IPS DF 6.9 (cell line): Measurements from ENCODE around the gene GFRA1.

Source experiments
- DNase-seq: peaks from one replicate; pipeline ENCODE4 v3.0.0-alpha.2; 2013; ENCODE audit warnings: low read depth, low spot score
- H3K27ac ChIP-seq: one replicate; pipeline ENCODE4 v1.5.1; 2013; ENCODE audit warnings: low read length, control low read depth
- H3K27me3 ChIP-seq: 2 replicates; pipeline ENCODE4 v1.6.1; 2013; ENCODE audit warnings: mild to moderate bottlenecking, low read length; ENCODE audit not compliant: control insufficient read depth, insufficient read depth
- H3K36me3 ChIP-seq: 2 replicates; pipeline ENCODE4 v1.6.1; 2013; ENCODE audit warnings: low read length; ENCODE audit not compliant: control insufficient read depth, insufficient read depth
- H3K4me1 ChIP-seq: 2 replicates; pipeline ENCODE4 v1.6.1; 2013; ENCODE audit warnings: low read length; ENCODE audit not compliant: control insufficient read depth, insufficient read depth
- H3K4me3 ChIP-seq: 2 replicates; pipeline ENCODE4 v1.5.1; 2013; ENCODE audit warnings: mild to moderate bottlenecking, low read length
- H3K9me3 ChIP-seq: 2 replicates; pipeline ENCODE4 v1.6.1; 2013; ENCODE audit warnings: low read length, inconsistent platforms; ENCODE audit not compliant: control insufficient read depth, insufficient read depth
- WGBS: extraction: QIAGEN DNeasy Blood & Tissue Kit; methylation state at CpG from one replicate; pipeline ENCODE4 v1.1.7; 2013; ENCODE audit warnings: mixed read lengths, missing lambda C conversion rate; ENCODE audit not compliant: insufficient read length, insufficient coverage; 5-methylcytosine and 5-hydroxymethylcytosine counted together

Gene GFRA1

DNA sequence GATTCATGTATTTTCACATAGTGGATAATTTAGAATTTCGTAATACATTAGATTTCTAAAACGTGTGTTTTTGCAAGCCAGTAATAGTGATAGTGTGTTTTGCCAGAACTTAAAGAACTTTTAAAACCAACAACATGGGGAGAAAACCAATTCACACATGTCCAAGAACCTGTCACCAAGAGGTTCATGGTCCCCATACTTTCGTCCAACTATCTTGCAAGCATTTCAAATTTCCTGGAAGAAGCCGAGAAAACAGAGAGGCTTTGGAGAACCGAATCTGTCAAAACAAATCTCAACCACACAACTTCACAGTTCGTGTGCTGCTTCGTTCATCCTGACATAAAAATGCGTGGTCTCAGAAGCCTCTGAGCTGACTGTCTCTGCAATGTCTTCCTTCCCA, 31.9 kb downstream of the GFRA1 start:
- H3K4me3 ChIP-seq: no peak overlapping the region
- no peaks in the 10 kb centered on the region for H3K9me3 ChIP-seq
- no peaks in the 10 kb centered on the region for H3K27me3 ChIP-seq
- H3K4me1 ChIP-seq: no peaks in the 10 kb centered on the region
- no peak for DNase-seq
- no peaks in the 10 kb centered on the region for H3K36me3 ChIP-seq
- WGBS: no CpG with 5 or more reads among the region's 8 CpGs
- H3K27ac ChIP-seq: no peak overlapping the region

DNA sequence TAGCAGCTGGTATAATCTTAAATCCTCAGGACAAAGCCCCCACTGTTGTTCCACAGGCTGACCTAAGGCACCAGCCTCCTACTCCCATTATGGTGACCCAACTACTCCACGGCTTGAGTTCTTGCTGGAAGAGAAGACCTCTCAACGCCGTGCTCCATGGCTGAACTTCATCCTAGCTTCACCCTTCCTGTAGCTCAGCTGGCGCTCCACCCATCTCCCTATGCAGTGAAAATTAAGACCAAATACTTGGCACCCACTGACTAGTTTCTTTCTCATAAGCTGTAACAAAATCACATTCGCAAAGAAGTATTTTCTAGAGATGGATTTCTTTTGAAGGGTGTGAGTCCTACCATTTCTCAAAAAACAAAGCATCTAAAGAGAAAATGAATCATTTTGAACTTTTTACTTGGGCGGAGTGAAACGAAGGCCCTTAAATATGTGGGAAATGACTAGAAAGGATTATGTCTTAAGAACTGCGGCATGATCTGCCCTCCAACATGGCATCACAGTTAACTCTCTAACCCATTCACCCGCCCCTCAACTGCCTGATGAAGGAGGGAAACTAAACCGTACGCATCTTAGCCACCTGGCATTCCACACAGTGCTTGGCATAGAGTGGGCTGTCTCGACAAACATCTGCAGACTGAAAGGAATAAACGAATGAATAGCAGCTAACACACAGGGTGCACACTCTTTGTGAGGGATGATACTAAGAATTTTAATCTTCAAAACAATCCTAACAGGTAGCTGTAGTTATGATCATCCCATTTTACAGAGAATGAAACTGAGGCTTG, 32.7 kb downstream of the GFRA1 start:
- no peak for DNase-seq
- no peak overlapping the region for H3K27ac ChIP-seq
- no peaks in the 10 kb centered on the region for H3K9me3 ChIP-seq
- WGBS: no CpG with 5 or more reads among the region's 13 CpGs
- H3K27me3 ChIP-seq: no peaks in the 10 kb centered on the region
- H3K4me1 ChIP-seq: no peaks in the 10 kb centered on the region
- no peaks in the 10 kb centered on the region for H3K36me3 ChIP-seq
- H3K4me3 ChIP-seq: no peak overlapping the region

DNA sequence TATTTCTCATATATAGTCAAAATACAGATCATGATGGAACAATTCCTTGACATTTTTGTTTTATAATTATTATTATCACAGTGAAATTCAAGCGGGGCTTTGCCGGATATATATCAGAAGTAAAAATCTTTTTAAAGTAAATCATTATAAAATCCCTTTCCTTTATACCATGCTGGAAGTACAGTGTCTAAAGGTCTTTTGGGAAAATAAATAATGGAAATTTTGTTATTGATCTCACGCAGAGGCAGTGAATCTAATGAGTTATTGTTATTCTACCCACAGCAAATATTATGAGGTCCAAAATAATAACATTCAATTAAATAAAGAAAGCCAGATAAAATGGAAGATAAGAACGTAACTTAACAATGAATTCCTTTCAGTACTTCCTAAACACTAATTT, 33.8 kb downstream of the GFRA1 start:
- no CpG with 5 or more reads among the region's 4 CpGs for WGBS
- no peak overlapping the region for H3K27ac ChIP-seq

DNA sequence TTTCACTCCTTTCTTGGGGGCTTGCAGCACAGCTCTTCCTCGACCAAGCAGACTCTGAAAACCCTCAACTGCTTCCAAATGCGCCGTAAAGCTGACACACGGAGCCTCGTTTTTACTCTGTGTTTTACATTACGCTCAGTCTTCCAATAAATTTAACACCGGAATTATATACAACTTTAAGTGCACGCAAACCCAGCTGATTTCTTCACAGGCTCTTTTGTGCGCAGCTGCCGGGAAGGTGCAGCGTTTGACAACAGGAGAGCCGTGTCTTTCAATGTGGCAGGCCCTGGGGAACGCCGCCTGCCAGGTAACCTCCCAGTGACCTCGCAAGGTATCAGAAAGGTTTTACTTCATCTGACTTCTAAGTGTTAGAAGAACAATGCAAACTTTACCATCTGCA, 35.0 kb downstream of the GFRA1 start:
- DNase-seq: no peak
- no peak overlapping the region for H3K4me3 ChIP-seq
- WGBS: no CpG with 5 or more reads among the region's 15 CpGs
- no peaks in the 10 kb centered on the region for H3K4me1 ChIP-seq
- H3K9me3 ChIP-seq: no peaks in the 10 kb centered on the region
- no peak overlapping the region for H3K27ac ChIP-seq
- no peaks in the 10 kb centered on the region for H3K27me3 ChIP-seq
- H3K36me3 ChIP-seq: no peaks in the 10 kb centered on the region

More for the DNA sequence above, 33.8 kb downstream of the GFRA1 start:
- no peak for DNase-seq
- Histone ChIP-seq H3K4me1 (no peaks in the 10 kb centered on the region), H3K36me3 (no peaks in the 10 kb centered on the region), H3K9me3 (no peaks in the 10 kb centered on the region), H3K27me3 (no peaks in the 10 kb centered on the region), H3K4me3 (no peak overlapping the region)

DNA sequence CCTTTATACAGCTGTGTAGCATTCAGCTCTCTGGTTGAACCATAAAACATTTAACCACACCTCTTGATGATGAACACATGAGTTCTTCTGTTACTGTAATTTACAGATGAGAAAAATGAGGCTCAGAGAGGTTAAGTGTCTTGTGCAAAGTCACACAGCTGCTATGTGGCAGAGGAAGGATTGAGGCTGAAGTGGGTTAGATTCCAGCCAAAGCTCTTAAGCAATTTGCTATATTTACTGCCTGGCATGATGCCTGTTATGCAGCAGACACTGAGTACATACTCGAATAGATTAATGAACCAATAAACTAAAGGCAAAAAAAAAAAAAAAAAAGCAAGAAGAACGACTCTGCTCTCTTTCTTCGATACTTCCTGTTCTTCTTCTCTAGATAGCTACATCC, 35.7 kb downstream of the GFRA1 start:
- H3K36me3 ChIP-seq: no peaks in the 10 kb centered on the region
- no peak overlapping the region for H3K27ac ChIP-seq
- H3K4me3 ChIP-seq: no peak overlapping the region
- H3K9me3 ChIP-seq: no peaks in the 10 kb centered on the region
- WGBS: no CpG with 5 or more reads among the region's 3 CpGs
- DNase-seq: no peak
- no peaks in the 10 kb centered on the region for H3K27me3 ChIP-seq
- H3K4me1 ChIP-seq: no peaks in the 10 kb centered on the region

DNA sequence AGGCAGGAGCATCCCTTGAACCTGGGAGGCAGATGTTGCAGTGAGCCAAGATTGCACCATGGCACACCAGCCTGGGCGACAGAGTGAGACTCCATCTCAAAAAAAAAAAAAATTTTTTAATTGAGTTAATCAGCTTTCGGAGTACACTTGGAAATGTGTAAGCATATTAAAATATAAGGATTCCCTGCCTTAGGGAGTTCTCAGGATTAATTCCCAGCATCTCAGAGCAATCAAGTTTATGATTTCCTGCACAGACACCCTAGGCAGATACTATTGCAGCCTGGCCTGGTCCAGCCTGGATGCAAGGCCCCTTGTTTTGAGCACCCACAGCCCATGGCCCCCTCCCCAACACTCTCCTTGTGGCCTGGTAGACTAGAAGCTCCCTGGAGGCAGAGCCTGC, 39.8 kb downstream of the GFRA1 start:
- WGBS: no CpG with 5 or more reads among the region's 2 CpGs
- Histone ChIP-seq H3K4me3 (no peak overlapping the region), H3K27me3 (no peaks in the 10 kb centered on the region), H3K36me3 (no peaks in the 10 kb centered on the region), H3K27ac (no peak overlapping the region), H3K4me1 (no peaks in the 10 kb centered on the region), H3K9me3 (no peaks in the 10 kb centered on the region)
- DNase-seq: no peak

DNA sequence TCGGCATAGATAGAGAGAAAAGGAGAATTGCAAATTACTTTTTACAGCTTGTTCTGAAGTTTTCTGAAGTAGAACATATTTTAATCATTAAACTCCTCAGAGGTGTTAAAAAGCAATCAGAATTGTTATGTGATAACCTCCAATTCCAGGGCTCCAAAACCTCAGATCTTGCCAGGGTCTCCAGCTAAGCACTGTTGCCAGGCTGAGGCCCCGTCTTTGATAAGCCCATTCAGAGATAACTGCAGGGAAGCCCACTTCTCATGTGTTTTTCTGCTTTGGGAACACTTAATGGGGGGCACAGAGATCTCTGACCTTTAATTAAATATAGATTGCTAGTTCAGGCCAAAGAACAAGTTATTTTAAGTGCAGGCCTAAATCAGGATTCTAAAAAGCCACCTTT, 40.4 kb downstream of the GFRA1 start:
- Histone ChIP-seq H3K27me3 (no peaks in the 10 kb centered on the region), H3K9me3 (no peaks in the 10 kb centered on the region), H3K36me3 (no peaks in the 10 kb centered on the region), H3K4me1 (no peaks in the 10 kb centered on the region), H3K4me3 (no peak overlapping the region), H3K27ac (no peak overlapping the region)
- WGBS: no CpG with 5 or more reads among the region's 2 CpGs
- DNase-seq: no peak

DNA sequence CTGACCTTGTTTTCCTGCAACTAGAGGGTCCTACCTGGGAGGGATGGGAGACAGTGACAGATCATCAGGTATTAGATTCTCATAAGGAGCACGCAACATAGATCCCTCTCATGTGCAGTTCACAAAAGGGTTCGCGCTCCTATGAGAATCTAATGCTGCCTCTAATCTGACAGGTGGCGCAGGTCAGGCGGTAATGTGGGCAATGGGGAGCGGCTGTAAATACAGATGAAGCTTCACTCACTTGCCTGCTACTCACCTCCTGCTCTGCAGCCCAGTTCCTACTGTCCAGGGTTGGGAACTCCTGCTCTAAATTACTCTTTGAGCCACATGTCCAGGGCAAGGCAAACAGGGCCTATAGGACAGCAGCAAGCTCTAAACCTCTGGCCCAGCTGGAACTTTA, 46.2 kb downstream of the GFRA1 start:
- Histone ChIP-seq H3K4me3 (no peak overlapping the region), H3K9me3 (no peaks in the 10 kb centered on the region), H3K27me3 (no peaks in the 10 kb centered on the region), H3K27ac (no peak overlapping the region), H3K36me3 (no peaks in the 10 kb centered on the region), H3K4me1 (no peaks in the 10 kb centered on the region)
- no CpG with 5 or more reads among the region's 6 CpGs for WGBS
- DNase-seq: no peak

DNA sequence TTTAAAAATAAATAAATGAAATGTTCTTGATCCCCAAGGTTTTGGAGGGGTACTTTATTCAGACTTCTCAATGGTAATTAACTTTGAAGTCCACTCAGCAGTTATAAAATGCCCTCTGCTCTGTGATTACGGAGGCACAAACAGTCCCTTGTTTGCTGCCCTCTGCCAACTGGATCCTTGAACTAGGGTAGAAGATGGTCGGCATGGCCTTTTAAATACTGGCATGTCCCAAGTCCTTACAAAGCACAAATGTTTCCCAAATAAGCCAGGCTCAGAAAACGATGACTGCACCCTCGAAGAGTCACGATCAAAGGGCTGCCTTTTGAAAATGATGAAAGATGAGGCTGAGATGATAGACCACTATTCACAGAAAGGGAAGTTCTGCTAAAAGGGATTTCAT, 47.0 kb downstream of the GFRA1 start:
- Histone ChIP-seq H3K4me3 (no peak overlapping the region), H3K27ac (no peak overlapping the region), H3K9me3 (no peaks in the 10 kb centered on the region), H3K36me3 (no peaks in the 10 kb centered on the region), H3K4me1 (no peaks in the 10 kb centered on the region), H3K27me3 (no peaks in the 10 kb centered on the region)
- no peak for DNase-seq
- no CpG with 5 or more reads among the region's 5 CpGs for WGBS

DNA sequence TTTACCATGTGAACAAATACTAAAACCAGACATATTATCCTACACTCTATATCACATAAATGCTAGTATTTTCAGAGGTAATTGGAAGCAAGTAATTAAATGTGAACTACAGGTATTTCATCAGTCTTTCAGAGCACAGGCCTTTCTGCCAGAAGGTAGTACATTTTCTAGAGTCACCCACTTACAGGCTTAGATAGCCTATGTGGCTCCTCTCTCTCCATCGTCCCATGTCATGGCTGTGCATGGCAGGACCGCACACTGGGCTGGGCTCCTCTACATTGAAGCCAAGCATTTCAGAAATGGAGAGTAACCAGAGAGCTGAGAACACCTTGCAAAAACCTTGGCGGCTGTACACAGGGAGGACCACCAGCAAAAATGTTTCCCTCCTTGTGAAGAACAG, 49.7 kb downstream of the GFRA1 start:
- WGBS: no CpG with 5 or more reads among the region's 3 CpGs
- Histone ChIP-seq H3K27ac (no peak overlapping the region), H3K36me3 (no peaks in the 10 kb centered on the region)

DNA sequence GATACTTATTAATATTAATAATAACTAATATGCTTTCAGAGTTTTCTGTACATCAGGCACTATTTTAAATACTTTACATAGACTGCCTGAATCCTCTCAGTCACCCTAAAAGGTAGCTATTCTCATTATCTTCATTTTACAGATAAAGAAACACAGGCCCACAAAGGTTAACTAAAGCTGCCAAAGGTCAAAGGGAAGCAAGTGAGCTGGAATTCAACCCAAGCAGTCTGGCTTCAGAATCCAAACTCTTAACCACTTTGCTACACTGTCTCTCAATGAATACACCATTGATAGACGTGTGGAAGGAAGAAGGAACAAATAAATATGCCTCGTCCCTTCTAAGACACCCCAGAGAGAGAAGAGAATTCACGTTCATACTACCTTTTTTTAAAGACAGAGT, 52.0 kb downstream of the GFRA1 start:
- Histone ChIP-seq H3K9me3 (no peaks in the 10 kb centered on the region), H3K27ac (no peak overlapping the region), H3K4me3 (no peak overlapping the region), H3K27me3 (no peaks in the 10 kb centered on the region), H3K36me3 (no peaks in the 10 kb centered on the region), H3K4me1 (no peaks in the 10 kb centered on the region)
- DNase-seq: no peak
- WGBS: no CpG with 5 or more reads among the region's 3 CpGs

More for the DNA sequence above, 49.7 kb downstream of the GFRA1 start:
- DNase-seq: no peak
- Histone ChIP-seq H3K27me3 (no peaks in the 10 kb centered on the region), H3K9me3 (no peaks in the 10 kb centered on the region), H3K4me3 (no peak overlapping the region), H3K4me1 (no peaks in the 10 kb centered on the region)
